Left hindlimb (tissue), 1 donor: ENCODE measurements around the gene MECR.

Experiments used
- DNase-seq: peaks from one replicate; pipeline ENCODE4 v3.0.0-alpha.2; 2018

Gene MECR

DNA sequence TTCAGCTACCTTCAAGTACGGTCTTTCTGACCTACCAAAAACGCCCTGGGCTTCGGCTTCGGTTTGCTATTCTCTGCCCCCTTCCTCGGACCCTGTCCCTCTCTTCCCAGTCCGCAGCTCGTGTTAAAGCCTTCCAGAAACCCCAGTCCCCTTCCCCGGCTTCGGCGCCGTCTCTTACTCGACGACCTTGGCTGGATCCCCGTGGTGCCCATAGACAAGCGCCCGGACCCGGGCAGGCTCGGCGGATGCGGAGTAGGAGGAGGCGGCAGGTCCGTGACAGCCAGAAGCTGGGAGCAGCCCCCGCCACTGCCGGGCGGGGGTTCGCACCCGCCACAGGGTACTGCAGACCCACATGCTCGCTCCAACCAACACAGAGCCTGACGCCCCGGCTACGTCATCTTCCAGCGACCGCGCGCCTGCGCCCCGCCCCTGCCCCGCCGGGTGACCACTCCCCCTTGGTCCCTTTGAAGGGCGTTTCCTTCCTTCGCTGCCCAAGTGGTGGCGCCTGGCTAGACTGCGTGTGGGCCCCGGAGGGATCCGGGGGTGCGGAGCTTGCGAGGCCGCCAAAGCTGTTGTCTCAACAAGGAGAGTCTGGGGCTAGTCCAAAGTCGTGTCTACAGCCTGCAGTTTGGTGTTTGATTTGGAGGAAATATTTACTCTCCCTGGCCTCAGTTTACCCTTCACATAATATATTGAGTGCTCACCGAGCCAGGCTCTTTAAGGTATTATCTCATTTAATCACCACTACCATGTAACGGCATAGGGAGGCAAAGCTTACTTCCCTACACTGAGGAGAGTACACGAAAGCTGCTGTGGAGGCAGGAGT is at the start of gene MECR:
MECR (minus strand) TSS at position 382 of the 826 bp plus-strand sequence; CDS start at position 354, 28 bp downstream.
- peak; percentile 96 for DNase-seq

GRCh38 chr1:29279951-29280391 is 49.2 kb upstream of the MECR start:
- DNase-seq, result no peak

DNA sequence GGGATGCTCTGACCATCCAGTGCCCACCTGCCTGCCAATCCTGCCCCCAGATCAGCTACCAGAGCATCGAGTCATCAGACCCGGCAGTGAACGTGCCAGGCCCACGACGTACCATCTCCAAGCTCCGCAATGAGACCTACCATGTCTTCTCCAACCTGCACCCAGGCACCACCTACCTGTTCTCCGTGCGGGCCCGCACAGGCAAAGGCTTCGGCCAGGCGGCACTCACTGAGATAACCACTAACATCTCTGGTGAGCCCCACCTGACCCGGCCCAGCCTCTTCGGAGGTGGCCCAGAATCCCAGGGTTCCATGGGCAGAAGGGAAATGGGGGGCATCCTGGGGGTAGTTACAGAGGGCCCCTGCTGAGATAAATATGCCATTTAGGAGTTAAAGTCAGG is 48.7 kb upstream of the MECR start:
- DNase-seq, result no peak

DNA sequence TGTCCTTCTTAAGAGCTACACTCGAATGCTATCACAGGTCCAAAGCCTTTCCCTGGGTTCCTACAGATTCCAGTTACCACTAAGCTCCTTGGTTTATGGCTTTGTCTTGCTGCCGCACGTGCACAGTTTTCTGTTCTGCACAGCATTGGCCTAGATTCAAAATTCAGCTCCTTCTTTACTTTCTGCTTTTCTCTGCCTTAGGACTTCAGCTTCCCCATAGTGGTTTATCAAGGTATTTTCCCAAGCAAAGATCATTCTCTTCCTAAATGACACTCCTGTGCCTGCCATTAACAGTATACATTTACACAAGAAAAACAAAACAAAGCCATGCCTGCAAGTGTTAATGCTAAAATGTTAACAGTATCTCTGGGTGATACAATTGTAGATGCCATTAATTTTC is 47.4 kb upstream of the MECR start:
- DNase-seq, result no peak

DNA sequence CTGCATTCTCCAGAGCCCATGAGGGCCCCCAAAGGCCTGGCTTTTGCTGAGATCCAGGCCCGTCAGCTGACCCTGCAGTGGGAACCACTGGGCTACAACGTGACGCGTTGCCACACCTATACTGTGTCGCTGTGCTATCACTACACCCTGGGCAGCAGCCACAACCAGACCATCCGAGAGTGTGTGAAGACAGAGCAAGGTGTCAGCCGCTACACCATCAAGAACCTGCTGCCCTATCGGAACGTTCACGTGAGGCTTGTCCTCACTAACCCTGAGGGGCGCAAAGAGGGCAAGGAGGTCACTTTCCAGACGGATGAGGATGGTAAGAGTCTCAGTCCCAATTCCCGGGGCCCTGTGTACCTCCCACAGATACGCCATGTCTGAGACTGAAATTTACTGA is 44.7 kb upstream of the MECR start:
- DNase-seq, result no peak

GRCh38 chr1:29272147-29272907 is 41.6 kb upstream of the MECR start:
- DNase-seq, result no peak

- peak; percentile 88 for DNase-seq
Observed at GRCh38 chr1:29271724-29272123, 41.0 kb upstream of the MECR start.

DNA sequence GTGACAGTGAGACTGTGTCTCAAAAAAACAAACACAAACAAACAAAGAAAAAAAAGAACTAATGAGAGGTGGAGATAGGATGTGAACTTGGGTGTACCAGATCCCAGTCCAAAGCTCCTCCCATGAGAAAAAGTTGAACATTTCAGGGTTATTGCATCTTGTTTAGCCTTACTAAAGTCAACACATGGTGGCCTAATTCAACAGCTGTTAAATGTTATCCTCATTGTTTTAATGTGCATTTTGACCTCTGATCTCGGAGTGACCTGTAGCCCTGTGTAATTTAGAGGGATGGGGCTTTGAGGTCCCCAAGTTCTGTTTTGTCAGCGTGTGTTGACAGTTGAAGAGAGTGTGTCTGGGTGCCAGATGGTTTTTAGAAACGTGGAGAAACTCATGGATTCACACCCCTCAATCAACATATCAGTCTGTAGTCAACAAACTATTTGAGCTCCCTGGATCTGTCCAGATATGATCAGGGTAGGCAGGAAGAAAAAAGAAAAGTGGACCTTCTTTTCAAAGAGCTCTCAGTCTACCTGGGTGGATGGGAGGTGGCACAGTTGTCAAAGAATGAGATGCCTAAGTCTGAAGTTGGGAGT is 40.3 kb upstream of the MECR start:
- DNase-seq, result no peak

DNA sequence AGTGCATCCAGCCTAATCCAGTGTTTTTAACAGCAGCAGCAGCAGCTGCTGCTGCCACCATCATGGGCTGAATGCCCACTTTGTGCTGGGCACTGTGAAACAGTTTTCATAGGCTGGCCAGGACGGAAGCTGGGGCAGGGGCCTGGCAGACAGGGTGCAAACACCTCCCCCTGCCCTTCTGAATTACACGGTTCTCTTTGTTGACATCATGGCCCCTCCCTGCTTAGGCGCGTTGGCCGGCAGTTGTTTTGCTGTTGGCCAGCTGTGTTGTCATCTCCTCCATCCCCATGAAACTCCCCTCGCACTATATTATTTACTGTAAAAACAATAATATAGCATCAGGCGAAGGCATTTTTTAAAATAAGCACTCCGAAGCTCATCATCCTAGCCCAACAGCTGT is 38.6 kb upstream of the MECR start:
- peak; percentile 73 for DNase-seq

GRCh38 chr1:29267321-29268070 is 36.8 kb upstream of the MECR start:
- DNase-seq, result no peak

DNA sequence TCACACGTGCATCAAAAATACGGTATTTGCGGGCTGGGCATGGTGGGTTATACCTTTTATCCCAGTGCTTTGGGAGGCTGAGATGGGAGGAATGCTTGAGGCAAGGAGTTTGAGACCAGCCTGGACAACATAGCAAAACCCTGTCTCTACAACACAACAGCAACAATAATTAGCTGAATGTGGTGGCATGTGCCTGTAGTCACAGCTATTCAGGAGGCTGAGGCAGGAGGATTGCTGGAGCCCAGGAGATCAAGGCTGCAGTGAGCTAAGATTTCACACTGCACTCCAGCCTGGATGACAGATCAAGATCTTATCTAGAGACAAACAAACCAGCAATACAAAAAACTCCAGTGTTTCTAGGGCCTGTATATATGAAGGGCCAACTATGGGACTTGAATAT is 36.2 kb upstream of the MECR start:
- DNase-seq, result no peak

DNA sequence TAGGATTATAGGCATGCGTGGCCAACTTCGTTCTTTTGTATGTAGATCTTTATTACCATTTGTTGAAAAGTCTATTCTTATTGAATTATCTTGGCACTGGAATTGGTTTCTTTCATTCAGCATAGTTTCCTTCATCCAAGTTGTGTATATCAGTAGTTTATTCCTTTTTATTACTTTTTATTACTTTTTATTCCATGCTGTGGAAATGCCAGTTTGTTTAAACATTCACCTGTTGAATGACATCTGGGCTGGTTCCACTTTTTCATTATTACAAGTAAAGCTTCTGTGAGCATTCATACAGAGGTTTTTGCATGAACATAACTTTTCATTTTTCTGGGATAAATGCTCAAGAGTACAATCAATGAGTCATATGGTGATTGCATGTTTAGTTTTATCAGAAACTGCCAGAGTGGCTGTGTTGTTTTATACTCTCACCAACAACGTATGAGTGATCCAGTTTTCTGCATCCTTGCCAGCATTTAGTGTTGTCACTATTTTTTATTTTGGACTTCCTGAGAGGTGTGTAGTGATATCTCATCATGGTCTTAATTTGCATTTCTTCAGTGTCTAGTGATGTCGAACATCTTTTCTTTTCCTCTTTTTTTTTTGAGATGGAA is 34.1 kb upstream of the MECR start:
- DNase-seq, result no peak

- no peak for DNase-seq
Observed at GRCh38 chr1:29260531-29260930, 29.8 kb upstream of the MECR start.

GRCh38 chr1:29259802-29260441 is 29.2 kb upstream of the MECR start:
- peak; percentile 61 for DNase-seq

DNA sequence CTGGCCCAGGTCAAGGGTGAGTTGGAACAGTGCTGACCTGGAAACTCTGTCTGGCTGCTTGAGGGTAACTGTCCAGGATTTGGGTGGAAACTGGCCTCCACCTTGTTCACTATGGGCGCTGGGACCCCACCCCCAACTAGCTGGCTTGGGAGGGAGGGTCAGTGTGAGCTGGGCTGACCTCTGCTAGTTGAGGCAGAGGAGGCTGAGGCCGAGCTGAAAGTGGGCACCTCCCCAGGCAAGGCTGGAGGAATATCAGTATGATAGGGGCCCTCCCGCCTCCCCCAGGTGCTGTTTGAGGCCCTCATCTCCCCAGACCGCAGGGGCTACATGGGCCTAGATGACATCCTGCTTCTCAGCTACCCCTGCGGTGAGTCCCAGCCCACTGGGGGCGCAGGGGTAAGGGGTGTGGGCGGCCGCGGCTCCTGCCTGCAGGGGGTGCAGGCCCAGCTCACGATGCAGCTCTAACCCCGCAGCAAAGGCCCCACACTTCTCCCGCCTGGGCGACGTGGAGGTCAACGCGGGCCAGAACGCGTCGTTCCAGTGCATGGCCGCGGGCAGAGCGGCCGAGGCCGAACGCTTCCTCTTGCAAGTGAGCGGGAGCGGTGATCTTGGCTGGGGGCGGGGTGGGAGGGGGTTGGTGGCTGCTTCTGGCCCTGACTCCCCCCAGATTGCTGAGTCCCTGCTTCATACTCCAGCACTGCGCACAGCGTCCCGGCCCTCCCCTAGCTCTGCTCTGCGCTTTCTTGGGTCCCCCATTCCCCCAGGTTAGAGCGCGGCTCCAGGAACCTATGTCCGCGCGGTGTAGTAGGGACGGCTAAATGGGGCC is 28.5 kb upstream of the MECR start:
- no peak for DNase-seq

DNA sequence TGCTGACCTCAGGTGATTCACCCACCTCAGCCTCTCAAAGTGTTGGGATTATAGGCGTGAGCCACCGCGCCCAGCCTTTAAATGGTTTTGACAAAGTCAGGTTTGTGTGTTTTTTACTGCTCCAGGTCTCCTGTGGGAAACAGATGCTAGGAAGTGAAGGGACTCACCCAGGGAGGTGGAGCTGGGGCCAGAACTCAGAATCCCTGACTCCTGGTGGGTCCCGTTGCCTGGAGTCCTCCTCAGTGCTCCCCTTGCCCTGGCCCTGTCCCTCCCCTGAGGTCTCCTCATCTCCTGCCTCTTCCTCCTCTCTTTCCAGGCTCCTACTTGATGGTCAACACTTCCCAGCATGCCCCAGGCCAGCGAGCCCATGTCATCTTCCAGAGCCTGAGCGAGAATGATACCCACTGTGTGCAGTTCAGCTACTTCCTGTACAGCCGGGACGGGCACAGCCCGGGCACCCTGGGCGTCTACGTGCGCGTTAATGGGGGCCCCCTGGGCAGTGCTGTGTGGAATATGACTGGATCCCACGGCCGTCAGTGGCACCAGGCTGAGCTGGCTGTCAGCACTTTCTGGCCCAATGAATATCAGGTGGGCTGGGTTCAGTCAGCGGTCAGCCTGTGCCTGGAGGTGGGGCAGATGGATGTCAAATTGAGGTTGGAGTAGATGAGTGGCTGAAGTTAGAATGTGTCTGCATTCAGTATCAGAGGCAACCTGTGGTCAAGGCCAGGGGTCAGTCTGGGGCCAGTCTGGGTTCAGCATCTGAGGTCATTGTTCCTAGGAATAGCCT is 27.6 kb upstream of the MECR start:
- DNase-seq, result no peak

DNA sequence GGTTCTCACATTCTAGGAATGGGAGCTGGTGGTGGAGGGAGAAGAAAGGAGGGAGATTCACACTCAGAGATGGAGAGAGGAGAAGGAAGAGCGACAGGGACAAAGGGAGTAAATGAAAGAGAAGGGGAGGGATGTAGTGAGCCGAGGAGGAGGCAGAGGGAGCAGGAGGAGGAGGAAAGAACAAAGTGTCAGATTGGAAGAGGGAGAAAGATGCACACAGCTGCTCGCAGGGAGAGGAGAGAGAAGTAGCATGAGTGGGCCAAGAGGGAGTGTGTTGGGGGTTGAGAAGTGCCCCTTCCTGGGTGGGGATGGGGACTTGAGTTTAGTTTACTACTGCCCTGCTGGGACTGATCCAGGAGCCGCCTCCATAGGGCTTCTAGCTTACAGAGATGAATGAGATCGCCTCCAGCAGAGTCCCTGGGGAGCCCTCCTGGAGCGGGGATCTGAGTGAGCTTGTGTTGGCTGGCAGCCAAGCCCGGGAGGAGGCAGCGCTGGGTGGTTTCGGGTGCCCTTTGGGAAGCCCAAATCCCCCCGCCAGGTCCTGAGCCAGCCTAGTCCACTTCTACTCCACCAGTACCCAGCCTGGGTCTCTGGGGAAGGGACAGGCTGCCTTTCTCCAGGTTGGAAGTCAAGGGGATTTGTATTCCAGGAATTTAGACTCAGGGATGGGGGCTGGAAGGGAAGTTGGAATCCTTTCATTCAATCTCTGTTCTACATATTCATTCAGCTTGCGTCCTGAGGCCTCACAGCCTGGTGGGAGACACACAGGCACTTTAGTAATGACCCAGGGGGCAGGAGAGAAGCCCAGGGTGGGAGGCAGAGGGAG is 26.5 kb upstream of the MECR start:
- no peak for DNase-seq

- DNase-seq, result no peak
Observed at GRCh38 chr1:29256394-29256793, 25.7 kb upstream of the MECR start.

DNA sequence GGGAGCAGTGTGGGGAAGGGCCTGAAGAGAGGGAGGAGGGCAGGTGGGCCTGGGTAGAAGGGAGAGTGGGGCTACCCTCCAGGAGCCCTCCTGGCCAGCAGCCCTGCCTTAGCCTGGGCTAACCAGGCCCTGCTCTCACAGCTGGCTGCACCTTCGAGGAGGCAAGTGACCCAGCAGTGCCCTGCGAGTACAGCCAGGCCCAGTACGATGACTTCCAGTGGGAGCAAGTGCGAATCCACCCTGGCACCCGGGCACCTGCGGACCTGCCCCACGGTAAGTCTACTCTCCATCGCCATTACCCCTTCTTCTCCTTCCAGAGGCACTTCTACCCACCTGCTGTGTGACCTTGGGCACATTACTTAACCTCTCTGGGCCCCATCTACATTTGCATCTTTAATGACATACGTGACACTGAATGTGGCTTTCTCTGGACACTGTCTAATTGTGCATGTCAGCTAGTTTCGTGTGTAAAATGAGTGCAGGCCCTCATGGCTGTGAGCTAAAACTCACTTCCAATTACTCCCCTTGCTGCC is 24.5 kb upstream of the MECR start:
- DNase-seq, result peak; percentile 22
